Measurements from ENCODE around the gene FGD4.

Gene FGD4

GRCh38 chr12:32544893-32545292 is 145.5 kb downstream of the FGD4 start:
- DNase-seq (ENCODE audit: low read depth) = no peak

GRCh38 chr12:32545413-32545980 is 146.1 kb downstream of the FGD4 start:
- DNase-seq (ENCODE audit: low read depth) = no peak

More at GRCh38 chr12:32544893-32545292, 145.5 kb downstream of the FGD4 start:
- H3K4me3 ChIP-seq (ENCODE audit: control insufficient read depth, low read depth, low read length) = no peak overlapping the region
- TF ChIP-seq CTCF (conservative IDR thresholded peaks at IDR 0.05; ENCODE audit: control insufficient read depth, insufficient read depth, low read depth, low read length) = no peak

GRCh38 chr12:32546272-32546671 is 146.9 kb downstream of the FGD4 start:
- DNase-seq (ENCODE audit: low read depth) = no peak
- no peak for TF ChIP-seq CTCF (conservative IDR thresholded peaks at IDR 0.05; ENCODE audit: control insufficient read depth, insufficient read depth, low read depth, low read length)
- no peak overlapping the region for H3K4me3 ChIP-seq (ENCODE audit: control insufficient read depth, low read depth, low read length)

More at GRCh38 chr12:32545413-32545980, 146.1 kb downstream of the FGD4 start:
- no peak overlapping the region for H3K4me3 ChIP-seq (ENCODE audit: control insufficient read depth, low read depth, low read length)
- TF ChIP-seq CTCF (conservative IDR thresholded peaks at IDR 0.05; ENCODE audit: control insufficient read depth, insufficient read depth, low read depth, low read length) = no peak

GRCh38 chr12:32548691-32549281 is 149.4 kb downstream of the FGD4 start:
- DNase-seq (ENCODE audit: low read depth) = peak; percentile 81
- H3K4me3 ChIP-seq (ENCODE audit: control insufficient read depth, low read depth, low read length) = no peak overlapping the region
- no peak for TF ChIP-seq CTCF (conservative IDR thresholded peaks at IDR 0.05; ENCODE audit: control insufficient read depth, insufficient read depth, low read depth, low read length)

GRCh38 chr12:32549675-32550079 is 150.3 kb downstream of the FGD4 start:
- TF ChIP-seq CTCF (conservative IDR thresholded peaks at IDR 0.05; ENCODE audit: control insufficient read depth, insufficient read depth, low read depth, low read length) = no peak
- DNase-seq (ENCODE audit: low read depth) = no peak
- no peak overlapping the region for H3K4me3 ChIP-seq (ENCODE audit: control insufficient read depth, low read depth, low read length)

GRCh38 chr12:32551058-32551457 is 151.7 kb downstream of the FGD4 start:
- no peak for DNase-seq (ENCODE audit: low read depth)
- no peak overlapping the region for H3K4me3 ChIP-seq (ENCODE audit: control insufficient read depth, low read depth, low read length)
- TF ChIP-seq CTCF (conservative IDR thresholded peaks at IDR 0.05; ENCODE audit: control insufficient read depth, insufficient read depth, low read depth, low read length) = no peak
